ENCODE results near the gene TSPAN9.

TSPAN9 gene

DNA sequence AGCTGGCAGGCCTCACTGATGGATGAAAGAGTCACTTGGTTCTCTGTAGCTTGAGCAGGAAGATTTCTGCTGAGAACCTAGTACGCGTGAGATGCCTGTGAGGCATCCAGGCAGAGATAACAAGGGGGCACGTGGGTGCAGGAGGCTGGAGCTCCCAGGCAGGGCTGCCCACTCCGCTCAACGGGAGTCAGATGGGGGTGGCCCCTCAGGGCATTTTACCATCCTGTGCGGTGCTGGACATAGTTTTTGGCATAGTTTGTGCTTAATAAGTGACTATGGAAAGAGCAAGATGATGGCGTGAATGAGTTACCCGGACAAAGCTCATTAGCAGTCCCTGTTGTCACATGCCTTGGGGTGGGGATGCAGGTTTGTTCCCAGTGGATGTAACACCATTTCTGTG lies 182.8 kb downstream of the TSPAN9 start:
- TF ChIP-seq, protein P1, sequence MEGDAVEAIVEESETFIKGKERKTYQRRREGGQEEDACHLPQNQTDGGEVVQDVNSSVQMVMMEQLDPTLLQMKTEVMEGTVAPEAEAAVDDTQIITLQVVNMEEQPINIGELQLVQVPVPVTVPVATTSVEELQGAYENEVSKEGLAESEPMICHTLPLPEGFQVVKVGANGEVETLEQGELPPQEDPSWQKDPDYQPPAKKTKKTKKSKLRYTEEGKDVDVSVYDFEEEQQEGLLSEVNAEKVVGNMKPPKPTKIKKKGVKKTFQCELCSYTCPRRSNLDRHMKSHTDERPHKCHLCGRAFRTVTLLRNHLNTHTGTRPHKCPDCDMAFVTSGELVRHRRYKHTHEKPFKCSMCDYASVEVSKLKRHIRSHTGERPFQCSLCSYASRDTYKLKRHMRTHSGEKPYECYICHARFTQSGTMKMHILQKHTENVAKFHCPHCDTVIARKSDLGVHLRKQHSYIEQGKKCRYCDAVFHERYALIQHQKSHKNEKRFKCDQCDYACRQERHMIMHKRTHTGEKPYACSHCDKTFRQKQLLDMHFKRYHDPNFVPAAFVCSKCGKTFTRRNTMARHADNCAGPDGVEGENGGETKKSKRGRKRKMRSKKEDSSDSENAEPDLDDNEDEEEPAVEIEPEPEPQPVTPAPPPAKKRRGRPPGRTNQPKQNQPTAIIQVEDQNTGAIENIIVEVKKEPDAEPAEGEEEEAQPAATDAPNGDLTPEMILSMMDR (IDR thresholded peaks at IDR 0.05), result no peak
- Mint-ChIP-seq H3K36me3 (ENCODE audit: low read depth) (no peaks in the 10 kb centered on the region), H3K9me3 (no peaks in the 10 kb centered on the region), H3K27me3 (ENCODE audit: low read depth, poor library complexity) (peaks cover 14% of the 10 kb centered on the region), H3K4me3 (no peak overlapping the region), H3K4me1 (peaks cover 69% of the 10 kb centered on the region), H3K27ac (no peak overlapping the region)
- no peak for DNase-seq

DNA sequence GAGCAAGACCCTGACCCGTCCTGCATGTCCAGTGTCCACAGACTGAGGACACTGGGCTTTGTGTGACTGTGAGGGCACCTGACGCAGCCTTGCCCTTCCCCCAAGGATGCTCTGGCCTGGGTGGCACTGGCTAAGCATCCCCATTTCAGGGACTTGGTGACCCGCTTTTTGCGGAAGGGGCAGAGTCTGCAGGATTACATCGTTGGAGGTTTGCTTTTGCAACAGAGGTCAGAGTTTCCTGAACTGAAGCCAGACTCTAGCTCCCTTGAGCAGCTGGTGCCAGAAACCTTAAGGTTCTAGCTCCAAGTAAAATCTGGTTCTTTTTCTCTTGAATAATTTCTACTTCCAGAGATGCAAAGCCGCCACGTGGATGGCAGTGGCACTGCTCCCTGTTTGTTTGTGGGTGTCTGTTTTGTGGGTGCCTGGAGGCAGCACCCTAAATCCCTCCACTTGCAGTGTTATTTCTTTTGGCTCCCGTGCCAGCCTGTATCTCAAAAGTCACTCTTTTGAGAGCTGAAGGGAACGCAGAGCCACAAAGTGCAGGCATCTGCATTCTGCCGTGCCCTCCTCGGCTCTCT lies 184.7 kb downstream of the TSPAN9 start:
- TF ChIP-seq, protein P1 (IDR thresholded peaks at IDR 0.05), result no peak
- DNase-seq, result no peak
- H3K4me3 Mint-ChIP-seq, result no peak overlapping the region
- peaks cover 14% of the 10 kb centered on the region for H3K27me3 Mint-ChIP-seq (ENCODE audit: low read depth, poor library complexity)
- peaks cover 73% of the 10 kb centered on the region for H3K4me1 Mint-ChIP-seq
- no peaks in the 10 kb centered on the region for H3K9me3 Mint-ChIP-seq
- H3K36me3 Mint-ChIP-seq (ENCODE audit: low read depth), result no peaks in the 10 kb centered on the region
- H3K27ac Mint-ChIP-seq, result no peak overlapping the region

DNA sequence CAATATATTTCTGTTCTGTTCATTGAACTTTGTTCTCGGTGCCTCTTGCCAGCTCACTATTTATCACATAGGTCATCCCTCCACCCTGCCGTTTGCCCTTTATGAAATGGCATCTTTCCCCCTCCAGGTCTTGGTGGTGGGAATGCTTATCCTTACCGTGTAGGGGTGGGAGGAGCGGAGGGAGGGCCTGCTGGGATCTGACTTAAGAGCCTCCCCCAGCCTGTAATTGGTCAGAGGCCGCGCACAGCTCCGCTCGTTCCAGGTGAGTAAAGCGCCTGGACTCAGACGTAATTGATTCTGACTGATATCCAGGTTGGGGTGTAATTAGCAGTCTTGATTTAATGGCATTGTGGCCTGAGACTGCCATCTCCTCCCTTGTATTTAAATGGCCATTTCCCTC lies 185.3 kb downstream of the TSPAN9 start:
- no peak overlapping the region for H3K27ac Mint-ChIP-seq
- TF ChIP-seq, protein P1 (IDR thresholded peaks at IDR 0.05), result no peak
- peaks cover 14% of the 10 kb centered on the region for H3K27me3 Mint-ChIP-seq (ENCODE audit: low read depth, poor library complexity)
- no peaks in the 10 kb centered on the region for H3K9me3 Mint-ChIP-seq
- H3K36me3 Mint-ChIP-seq (ENCODE audit: low read depth), result no peaks in the 10 kb centered on the region
- H3K4me3 Mint-ChIP-seq, result no peak overlapping the region
- H3K4me1 Mint-ChIP-seq, result peaks cover 73% of the 10 kb centered on the region
- no peak for DNase-seq

DNA sequence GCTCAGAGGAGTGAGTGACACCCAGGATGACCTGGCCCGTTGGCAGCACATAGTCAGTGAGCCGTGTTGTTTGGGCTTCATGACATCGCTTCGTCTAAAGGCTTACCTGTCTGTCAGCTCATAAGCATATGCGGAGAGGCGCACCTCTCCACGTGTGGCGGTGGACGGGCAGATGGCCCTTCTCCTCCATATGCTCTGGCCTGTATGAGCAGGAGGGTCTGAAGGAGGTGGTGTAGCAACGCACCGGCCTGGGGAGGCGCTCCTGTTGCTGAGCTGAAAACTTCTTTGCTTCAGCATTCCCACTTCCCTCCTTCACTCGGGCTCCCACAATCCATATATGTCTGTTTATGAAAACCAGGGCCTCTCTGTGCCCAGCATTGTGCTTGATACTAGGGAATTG lies 186.1 kb downstream of the TSPAN9 start:
- Mint-ChIP-seq H3K27me3 (ENCODE audit: low read depth, poor library complexity) (peaks cover 10% of the 10 kb centered on the region), H3K9me3 (no peaks in the 10 kb centered on the region), H3K36me3 (ENCODE audit: low read depth) (no peaks in the 10 kb centered on the region), H3K4me3 (no peak overlapping the region), H3K4me1 (peaks cover 68% of the 10 kb centered on the region), H3K27ac (peak overlapping the region; percentile 67)
- TF ChIP-seq, protein P1 (IDR thresholded peaks at IDR 0.05), result no peak
- DNase-seq, result no peak

DNA sequence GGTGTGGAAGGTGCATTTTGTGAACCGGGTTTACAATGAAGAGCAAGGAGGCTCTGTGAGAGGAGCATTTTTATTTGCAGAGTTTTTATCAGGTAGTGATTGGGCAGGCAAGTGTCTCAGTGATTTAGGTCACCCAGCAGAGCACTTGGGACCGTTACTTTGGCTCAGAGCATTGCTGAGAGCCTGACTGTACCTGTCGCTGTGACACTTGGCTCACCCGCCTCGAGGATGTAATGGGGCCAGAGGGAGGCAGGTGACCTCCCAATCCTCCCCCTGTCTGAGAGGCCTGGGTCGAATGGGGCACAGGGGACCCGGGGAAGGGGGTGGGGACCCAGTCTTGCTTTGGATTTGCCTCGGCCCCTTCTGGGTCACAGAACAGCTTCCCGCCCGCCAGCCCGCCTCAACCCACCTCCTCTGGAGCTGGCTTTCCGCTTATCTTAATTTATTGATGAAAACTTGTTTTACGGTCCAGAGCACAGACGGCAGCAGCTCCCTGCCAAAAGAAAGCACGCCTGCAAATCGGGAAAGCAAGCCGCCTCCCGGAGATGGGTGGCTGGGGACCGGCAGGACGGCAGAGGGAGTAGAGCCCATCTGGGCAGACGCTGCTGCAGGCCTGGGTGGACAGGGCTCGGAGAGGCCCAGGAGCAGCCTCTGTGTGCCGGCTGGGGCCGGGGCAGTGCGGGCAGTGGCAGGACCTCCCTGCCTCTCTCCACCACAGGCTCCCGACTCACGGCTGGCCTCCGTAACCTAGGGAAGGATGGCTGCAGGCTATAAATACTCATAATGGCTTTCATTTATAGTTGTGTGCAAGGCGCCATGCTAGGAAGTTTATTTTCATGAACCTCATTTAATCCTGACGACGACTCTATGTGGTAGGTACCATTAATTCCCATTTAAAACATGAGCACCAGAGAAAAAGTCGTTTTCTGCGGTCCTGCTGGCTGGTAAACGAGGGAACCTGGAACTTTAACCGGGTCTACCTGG lies 187.1 kb downstream of the TSPAN9 start:
- Mint-ChIP-seq H3K4me3 (no peak overlapping the region), H3K4me1 (peaks cover 73% of the 10 kb centered on the region)
- TF ChIP-seq, protein P1 (IDR thresholded peaks at IDR 0.05), result no peak

More for the DNA sequence above, 187.1 kb downstream of the TSPAN9 start:
- no peaks in the 10 kb centered on the region for H3K36me3 Mint-ChIP-seq (ENCODE audit: low read depth)
- H3K9me3 Mint-ChIP-seq, result no peaks in the 10 kb centered on the region
- H3K27ac Mint-ChIP-seq, result peak overlapping the region; percentile 67
- H3K27me3 Mint-ChIP-seq (ENCODE audit: low read depth, poor library complexity), result peaks cover 17% of the 10 kb centered on the region
- DNase-seq, result peak; percentile 40
